Measurements from ENCODE around the gene ST7. TPM values are rescaled to one million over a fixed set of nuclear protein-coding genes. Genes with fewer than 3 reads are reported as not detected.

The ST7 gene
- total RNA-seq, 1 experiment from 2014 or later = 12.9 TPM

- Mint-ChIP-seq H3K36me3 (ENCODE audit: insufficient read depth in 1 of 3, low read depth in 3 of 3) (no peaks in the 10 kb centered on the region), H3K9me3 (no peaks in the 10 kb centered on the region), H3K4me3 (no peak overlapping the region), H3K27me3 (ENCODE audit: low read depth) (no peaks in the 10 kb centered on the region), H3K4me1 (peaks cover 11 to 15% of the 10 kb centered on the region in 2 experiments), H3K27ac (no peak overlapping the region)
- Histone ChIP-seq H3K14ac (ENCODE audit: insufficient read depth, low read length) (no peak overlapping the region), H4K8ac (replicated peaks; ENCODE audit: insufficient read length, low read depth, low read length) (no peak overlapping the region), H3K9me3 (ENCODE audit: control insufficient read depth, low read depth, low read length) (no peaks in the 10 kb centered on the region), H2AFZ (ENCODE audit: low read length) (no peak overlapping the region), H3K79me1 (ENCODE audit: insufficient read depth, low read depth, low read length, poor library complexity, severe bottlenecking) (no peaks in the 10 kb centered on the region), H2AK5ac (ENCODE audit: insufficient read length, low read length) (no peak overlapping the region), H4K91ac (ENCODE audit: insufficient read length, low read depth, low read length) (no peak overlapping the region), H3K79me2 (ENCODE audit: insufficient read depth, low read length) (no peaks in the 10 kb centered on the region), H3T11ph (ENCODE audit: low read length) (no peak overlapping the region), H2BK12ac (ENCODE audit: insufficient read length, low read depth, low read length) (no peak overlapping the region), H4K5ac (ENCODE audit: insufficient read length, low read depth, low read length) (no peak overlapping the region), H2BK20ac (ENCODE audit: low read depth, low read length, poor library complexity, severe bottlenecking) (no peak overlapping the region), H3K23ac (ENCODE audit: insufficient read length, low read depth, low read length) (no peak overlapping the region), H3K18ac (ENCODE audit: insufficient read length, low read depth, low read length) (no peak overlapping the region), H2BK15ac (ENCODE audit: low read depth, low read length) (no peak overlapping the region), H3K4me1 (ENCODE audit: insufficient read depth, low read length) (no peaks in the 10 kb centered on the region; the same call in 1 of the 2 replicates), H3K23me2 (ENCODE audit: insufficient read length, low read depth, low read length, poor library complexity, severe bottlenecking) (no peaks in the 10 kb centered on the region), H3K27ac (ENCODE audit: insufficient read length, low read depth, low read length) (no peak overlapping the region), H3K56ac (ENCODE audit: insufficient read length, low read depth, low read length) (no peak overlapping the region), H2BK5ac (ENCODE audit: insufficient read length, low read length) (no peak overlapping the region), H3K4me2 (ENCODE audit: insufficient read depth, insufficient read length, low read length) (no peak overlapping the region), H3K27me3 (ENCODE audit: insufficient read depth, low read length) (no peaks in the 10 kb centered on the region), H3K4ac (ENCODE audit: low read depth, low read length) (no peak overlapping the region), H4K20me1 (ENCODE audit: control insufficient read depth, insufficient read depth, insufficient read length) (no peaks in the 10 kb centered on the region), H3K9ac (ENCODE audit: extremely low read depth, insufficient read length, low read length) (no peak overlapping the region), H2BK120ac (ENCODE audit: low read depth, low read length, poor library complexity, severe bottlenecking) (no peak overlapping the region)
- DNase-seq = no peak
- WGBS (ENCODE audit: extremely low coverage, insufficient read length, low lambda C conversion rate) = no CpG with 5 or more reads among the region's 2 CpGs
- TF ChIP-seq, protein P1, sequence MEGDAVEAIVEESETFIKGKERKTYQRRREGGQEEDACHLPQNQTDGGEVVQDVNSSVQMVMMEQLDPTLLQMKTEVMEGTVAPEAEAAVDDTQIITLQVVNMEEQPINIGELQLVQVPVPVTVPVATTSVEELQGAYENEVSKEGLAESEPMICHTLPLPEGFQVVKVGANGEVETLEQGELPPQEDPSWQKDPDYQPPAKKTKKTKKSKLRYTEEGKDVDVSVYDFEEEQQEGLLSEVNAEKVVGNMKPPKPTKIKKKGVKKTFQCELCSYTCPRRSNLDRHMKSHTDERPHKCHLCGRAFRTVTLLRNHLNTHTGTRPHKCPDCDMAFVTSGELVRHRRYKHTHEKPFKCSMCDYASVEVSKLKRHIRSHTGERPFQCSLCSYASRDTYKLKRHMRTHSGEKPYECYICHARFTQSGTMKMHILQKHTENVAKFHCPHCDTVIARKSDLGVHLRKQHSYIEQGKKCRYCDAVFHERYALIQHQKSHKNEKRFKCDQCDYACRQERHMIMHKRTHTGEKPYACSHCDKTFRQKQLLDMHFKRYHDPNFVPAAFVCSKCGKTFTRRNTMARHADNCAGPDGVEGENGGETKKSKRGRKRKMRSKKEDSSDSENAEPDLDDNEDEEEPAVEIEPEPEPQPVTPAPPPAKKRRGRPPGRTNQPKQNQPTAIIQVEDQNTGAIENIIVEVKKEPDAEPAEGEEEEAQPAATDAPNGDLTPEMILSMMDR (conservative IDR thresholded peaks at IDR 0.05) = no peak
These were observed 225.3 kb downstream of the ST7 start for GRCh38 chr7:117178600-117178999.
